Sigmoid colon (tissue), 7 donors: ENCODE measurements around the gene ACOX2. TPM values are rescaled to one million over a fixed set of nuclear protein-coding genes. Genes with fewer than 3 reads are reported as not detected.

Source experiments
- DNase-seq: peaks from one replicate; pipeline ENCODE4 v3.0.0-alpha.2; 2019
- H3K27ac ChIP-seq, 4 donors: fragments of 200-600 bp; sonication (generic); one replicate each; pipeline ENCODE4 v1.5.1; 2016 to 2019; ENCODE audit warnings: mild to moderate bottlenecking in 1 of 4
- H3K27me3 ChIP-seq, 3 donors: fragments of 200-600 bp; sonication (generic); one replicate each; pipeline ENCODE4 v1.5.1; 2019; ENCODE audit warnings: mild to moderate bottlenecking in 1 of 3
- H3K36me3 ChIP-seq, 4 donors: fragments of 200-600 bp; sonication (generic); one replicate each; pipeline ENCODE4 v1.5.1; 2016 to 2019
- H3K4me1 ChIP-seq, 4 donors: fragments of 200-600 bp; sonication (generic); one replicate each; pipeline ENCODE4 v1.5.1; 2017 to 2019
- H3K4me3 ChIP-seq, 4 donors: fragments of 200-600 bp; sonication (generic); one replicate each; pipeline ENCODE4 v1.5.1; 2017 to 2019; ENCODE audit warnings: mild to moderate bottlenecking in 2 of 4, moderate library complexity in 1 of 4
- H3K9me3 ChIP-seq, 4 donors: fragments of 200-600 bp in 3 of 4; sonication (generic) in 3 of 4; one replicate each; pipeline versions ENCODE4 v1.5.1 to v1.6.1; 2013 to 2019
- CTCF ChIP-seq, 4 experiments: fragments of 450-650 bp in 3 of 4; fragments of 200-600 bp in 1 of 4; IDR thresholded peaks; one replicate each; pipeline ENCODE4 v1.5.1; 2016 to 2019; ENCODE audit warnings: antibody characterized with exemption in 4 of 4, mild to moderate bottlenecking in 3 of 4, moderate library complexity in 2 of 4
- EP300 ChIP-seq, 4 donors: sonication (generic); formaldehyde crosslinking; IDR thresholded peaks; one replicate each; pipeline ENCODE4 v1.6.1; 2017; ENCODE audit warnings: antibody characterized with exemption in 4 of 4
- POLR2A ChIP-seq, 2 donors: fragments of 450-650 bp; IDR thresholded peaks; one replicate each; pipeline ENCODE4 v1.6.1; 2016; ENCODE audit warnings: antibody characterized with exemption in 2 of 2, mild to moderate bottlenecking in 2 of 2, moderate library complexity in 2 of 2
- POLR2AphosphoS5 ChIP-seq, 4 donors: sonication (generic); formaldehyde crosslinking; IDR thresholded peaks; one replicate each; pipeline ENCODE4 v1.6.1; 2017; ENCODE audit warnings: antibody characterized with exemption in 4 of 4
- WGBS, 2 donors: extraction: QIAGEN DNeasy Blood & Tissue Kit; methylation state at CpG; one replicate each; pipeline ENCODE4 v1.1.7; 2013; 5-methylcytosine and 5-hydroxymethylcytosine counted together
- intact Hi-C: fragments of 100-400 bp; cut with DNase I; formaldehyde crosslinking; loops from one replicate; pipeline ENCODE4 v1.15.1; 2023
- polyA plus RNA-seq, 3 donors: library from polyadenylated mRNA; stranded (reverse); fragments of 200-250 nt; gene quantifications; one replicate each; pipeline ENCODE4 v1.2.3, GENCODE V29; 2013
- total RNA-seq, 4 donors: library from RNA; depleted of rRNA; stranded (reverse); fragments of >200 nt; gene quantifications; one replicate each; pipeline ENCODE4 v1.1.0, GENCODE V29; 2016
- donor health status: healthy with polysubstance abuse.
- donor health status: Bipolar disorder and iron deficiency.
- donor health status: healthy.

Gene ACOX2
- total and polyA plus RNA-seq, 7 donors: 6.9 to 35.8 (median 26.0) TPM

- H3K4me1 ChIP-seq: peaks cover 0 to 49% (median 36%) of the 10 kb centered on the region in 4 donors
- no peaks in the 10 kb centered on the region for H3K36me3 ChIP-seq
- DNase-seq: peak; percentile 70
- H3K9me3 ChIP-seq: no peaks in the 10 kb centered on the region
- H3K27me3 ChIP-seq: no peaks in the 10 kb centered on the region
- peak overlapping the region; percentile 41 to 96 (median 86) for H3K4me3 ChIP-seq
- H3K27ac ChIP-seq: peak overlapping the region; percentile 77 to 83 (median 78)
- TF ChIP-seq POLR2AphosphoS5 (IDR thresholded peaks at IDR 0.05): no peak
- no peak for TF ChIP-seq EP300 (IDR thresholded peaks at IDR 0.05)
- TF ChIP-seq POLR2A (IDR thresholded peaks at IDR 0.05): no peak
- no peak for TF ChIP-seq CTCF (IDR thresholded peaks at IDR 0.05)
- WGBS, 2 donors: 76 to 81% methylated on average over 19 of the region's 19 CpGs
- intact Hi-C loops: loop anchor here (2.0 to 5.0 kb wide), 2 partner anchors 56 to 254 kb away; partner anchors contain the start of gene ABHD6
Observed at GRCh38 chr3:58490860-58491501, 46.0 kb downstream of the ACOX2 start.

GRCh38 chr3:58488967-58489366, 48.0 kb downstream of the ACOX2 start:
- TF ChIP-seq CTCF (IDR thresholded peaks at IDR 0.05) (no peak), EP300 (IDR thresholded peaks at IDR 0.05) (no peak), POLR2A (IDR thresholded peaks at IDR 0.05) (no peak), POLR2AphosphoS5 (IDR thresholded peaks at IDR 0.05) (no peak)
- H3K27ac ChIP-seq: no peak overlapping the region
- no peaks in the 10 kb centered on the region for H3K9me3 ChIP-seq
- no peaks in the 10 kb centered on the region for H3K27me3 ChIP-seq
- intact Hi-C loops: no loop called here
- 19 to 37% methylated on average over 2 of the region's 2 CpGs for WGBS, 2 donors
- DNase-seq: no peak
- no peak overlapping the region for H3K4me3 ChIP-seq
- H3K36me3 ChIP-seq: no peaks in the 10 kb centered on the region
- H3K4me1 ChIP-seq: peaks cover 0 to 30% (median 18%) of the 10 kb centered on the region in 4 donors

- no peaks in the 10 kb centered on the region for H3K36me3 ChIP-seq
- 71 to 78% methylated on average over 18 of the region's 18 CpGs for WGBS, 2 donors
- TF ChIP-seq CTCF (IDR thresholded peaks at IDR 0.05) (no peak), EP300 (IDR thresholded peaks at IDR 0.05) (no peak), POLR2A (IDR thresholded peaks at IDR 0.05) (no peak)
- DNase-seq: no peak
- no peak overlapping the region for H3K27ac ChIP-seq
- H3K4me1 ChIP-seq: peaks cover 0 to 15% (median 5%) of the 10 kb centered on the region in 4 donors
- no peaks in the 10 kb centered on the region for H3K27me3 ChIP-seq
- no peak overlapping the region for H3K4me3 ChIP-seq
- no peaks in the 10 kb centered on the region for H3K9me3 ChIP-seq
- intact Hi-C loops: no loop called here
Observed at GRCh38 chr3:58487140-58487886, 49.7 kb downstream of the ACOX2 start.

- Histone ChIP-seq H3K36me3 (no peaks in the 10 kb centered on the region), H3K4me3 (no peak overlapping the region), H3K9me3 (no peaks in the 10 kb centered on the region), H3K27ac (no peak overlapping the region), H3K27me3 (no peaks in the 10 kb centered on the region), H3K4me1 (peaks cover 0 to 10% (median 3%) of the 10 kb centered on the region in 4 donors)
- TF ChIP-seq POLR2AphosphoS5 (IDR thresholded peaks at IDR 0.05): no peak
- no peak for TF ChIP-seq EP300 (IDR thresholded peaks at IDR 0.05)
- no peak for TF ChIP-seq POLR2A (IDR thresholded peaks at IDR 0.05)
- TF ChIP-seq CTCF (IDR thresholded peaks at IDR 0.05): no peak
- DNase-seq: no peak
- 82 to 87% methylated on average over 6 of the region's 6 CpGs for WGBS, 2 donors
- intact Hi-C loops: no loop called here
Observed at GRCh38 chr3:58485801-58486435, 51.1 kb downstream of the ACOX2 start.
